ENCODE results near the gene DNPH1. TPM values are rescaled to one million over a fixed set of nuclear protein-coding genes. Genes with fewer than 3 reads are reported as not detected.

Gene DNPH1
- total and polyA plus RNA-seq, 2 experiments from 2014 or later = 124 to 136 TPM

- no peak for TF ChIP-seq CTCF (IDR thresholded peaks at IDR 0.05; ENCODE audit: poor library complexity)
- Histone ChIP-seq H3K4me2 (no peak overlapping the region), H3K4me3 (no peak overlapping the region), H3K36me3 (replicated peaks; ENCODE audit: insufficient read depth, low read depth) (no peaks in the 10 kb centered on the region), H3K27me3 (no peaks in the 10 kb centered on the region), H3K4me1 (ENCODE audit: insufficient read depth) (no peaks in the 10 kb centered on the region), H3K9me3 (ENCODE audit: low read depth) (no peaks in the 10 kb centered on the region), H3K27ac (no peak overlapping the region), H4K20me1 (ENCODE audit: insufficient read depth, poor library complexity, severe bottlenecking) (no peaks in the 10 kb centered on the region), H2AFZ (no peak overlapping the region), H3K9me2 (replicated peaks; ENCODE audit: insufficient read depth) (no peaks in the 10 kb centered on the region), H3K79me2 (no peaks in the 10 kb centered on the region)
- WGBS (ENCODE audit: low lambda C conversion rate, missing lambda C conversion rate) = 93% methylated on average over 3 of the region's 3 CpGs
- DNase-seq (ENCODE audit: low spot score) = no peak
Observed at GRCh38 chr6:43219119-43219518, 10.2 kb downstream of the DNPH1 start.

GRCh38 chr6:43217351-43217750 lies 11.9 kb downstream of the DNPH1 start:
- no peak overlapping the region for H3K4me3 ChIP-seq
- H2AFZ ChIP-seq = no peak overlapping the region
- H3K79me2 ChIP-seq = no peaks in the 10 kb centered on the region
- H3K27ac ChIP-seq = no peak overlapping the region
- H3K4me1 ChIP-seq (ENCODE audit: insufficient read depth) = no peaks in the 10 kb centered on the region
- no peaks in the 10 kb centered on the region for H3K9me3 ChIP-seq (ENCODE audit: low read depth)
- H3K27me3 ChIP-seq = no peaks in the 10 kb centered on the region
- H4K20me1 ChIP-seq (ENCODE audit: insufficient read depth, poor library complexity, severe bottlenecking) = no peaks in the 10 kb centered on the region
- H3K9me2 ChIP-seq (replicated peaks; ENCODE audit: insufficient read depth) = no peaks in the 10 kb centered on the region
- WGBS (ENCODE audit: low lambda C conversion rate, missing lambda C conversion rate) = 96% methylated on average over 5 of the region's 5 CpGs
- no peak for DNase-seq (ENCODE audit: low spot score)
- TF ChIP-seq CTCF (IDR thresholded peaks at IDR 0.05; ENCODE audit: poor library complexity) (no peak), EZH2 (IDR thresholded peaks at IDR 0.05; ENCODE audit: borderline replicate concordance) (no peak), EZH2phosphoT487 (IDR thresholded peaks at IDR 0.05; ENCODE audit: low read depth, severe bottlenecking, unreplicated experiment) (no peak)
- no peaks in the 10 kb centered on the region for H3K36me3 ChIP-seq (replicated peaks; ENCODE audit: insufficient read depth, low read depth)
- no peak overlapping the region for H3K4me2 ChIP-seq

- H3K79me2 ChIP-seq = no peaks in the 10 kb centered on the region
- H2AFZ ChIP-seq = no peak overlapping the region
- 96% methylated on average over 12 of the region's 12 CpGs for WGBS (ENCODE audit: low lambda C conversion rate, missing lambda C conversion rate)
- H3K9me3 ChIP-seq (ENCODE audit: low read depth) = no peaks in the 10 kb centered on the region
- H3K9me2 ChIP-seq (replicated peaks; ENCODE audit: insufficient read depth) = no peaks in the 10 kb centered on the region
- H3K4me3 ChIP-seq = no peak overlapping the region
- H3K4me1 ChIP-seq (ENCODE audit: insufficient read depth) = no peaks in the 10 kb centered on the region
- H3K27me3 ChIP-seq = no peaks in the 10 kb centered on the region
- TF ChIP-seq EZH2 (IDR thresholded peaks at IDR 0.05; ENCODE audit: borderline replicate concordance) = no peak
- TF ChIP-seq CTCF (IDR thresholded peaks at IDR 0.05; ENCODE audit: poor library complexity) = no peak
- no peak for TF ChIP-seq EZH2phosphoT487 (IDR thresholded peaks at IDR 0.05; ENCODE audit: low read depth, severe bottlenecking, unreplicated experiment)
- no peaks in the 10 kb centered on the region for H3K36me3 ChIP-seq (replicated peaks; ENCODE audit: insufficient read depth, low read depth)
- no peak overlapping the region for H3K27ac ChIP-seq
- H3K4me2 ChIP-seq = no peak overlapping the region
- no peak for DNase-seq (ENCODE audit: low spot score)
- no peaks in the 10 kb centered on the region for H4K20me1 ChIP-seq (ENCODE audit: insufficient read depth, poor library complexity, severe bottlenecking)
Observed at GRCh38 chr6:43216200-43216599, 13.1 kb downstream of the DNPH1 start.

GRCh38 chr6:43215066-43215465 lies 14.2 kb downstream of the DNPH1 start:
- no peaks in the 10 kb centered on the region for H3K9me2 ChIP-seq (replicated peaks; ENCODE audit: insufficient read depth)
- WGBS (ENCODE audit: low lambda C conversion rate, missing lambda C conversion rate) = 96% methylated on average over 8 of the region's 8 CpGs

More at GRCh38 chr6:43215066-43215465, 14.2 kb downstream of the DNPH1 start:
- H2AFZ ChIP-seq = no peak overlapping the region
- no peak overlapping the region for H3K4me2 ChIP-seq
- no peaks in the 10 kb centered on the region for H3K79me2 ChIP-seq
- H3K9me3 ChIP-seq (ENCODE audit: low read depth) = no peaks in the 10 kb centered on the region
- no peaks in the 10 kb centered on the region for H4K20me1 ChIP-seq (ENCODE audit: insufficient read depth, poor library complexity, severe bottlenecking)
- no peaks in the 10 kb centered on the region for H3K27me3 ChIP-seq
- no peaks in the 10 kb centered on the region for H3K4me1 ChIP-seq (ENCODE audit: insufficient read depth)
- H3K27ac ChIP-seq = no peak overlapping the region
- TF ChIP-seq EZH2 (IDR thresholded peaks at IDR 0.05; ENCODE audit: borderline replicate concordance) = no peak
- no peaks in the 10 kb centered on the region for H3K36me3 ChIP-seq (replicated peaks; ENCODE audit: insufficient read depth, low read depth)
- H3K4me3 ChIP-seq = no peak overlapping the region
- DNase-seq (ENCODE audit: low spot score) = no peak
